B cell (primary cell): ENCODE results near the gene RAB3IL1. TPM values are rescaled to one million over a fixed set of nuclear protein-coding genes. Genes with fewer than 3 reads are reported as not detected.

ENCODE experiments used
- ATAC-seq: fragments of 200-7000 bp; cut with Tn5 transposase; one replicate; pipeline ENCODE4 v1.10.0; 2021; ENCODE audit warnings: low read depth, mild to moderate bottlenecking, moderate number of reproducible peaks, moderate library complexity
- CTCF ChIA-PET: fragments of 350-600 bp; sonication (Branson Sonifier 250); formaldehyde crosslinking; loops from one replicate; lab custom pipeline; 2021; ENCODE audit warnings: antibody characterized with exemption, inconsistent platforms; lab: Charles Lee
- POLR2A ChIA-PET: fragments of 350-600 bp; sonication (Branson Sonifier 250); formaldehyde crosslinking; loops from one replicate; lab custom pipeline; 2021; ENCODE audit warnings: antibody characterized with exemption; lab: Charles Lee
- DNase-seq: peaks from one replicate; pipeline ENCODE4 v3.0.0; 2013
- H2AFZ ChIP-seq: 2 replicates; pipeline ENCODE4 v1.6.1; 2012; ENCODE audit warnings: mild to moderate bottlenecking, low read depth, low read length; ENCODE audit not compliant: insufficient read depth, poor library complexity, severe bottlenecking
- H3K27ac ChIP-seq, 2 donors: 1 replicate in 1 of 2; 2 replicates in 1 of 2; pipeline ENCODE4 v1.5.1; 2012 to 2013; ENCODE audit warnings: low read length in 2 of 2, mild to moderate bottlenecking in 2 of 2, moderate library complexity in 1 of 2
- H3K27me3 ChIP-seq, 4 experiments: fragments of 200-600 bp in 1 of 4; sonication (generic) in 1 of 4; replicated peaks in 1 of 4; 1 replicate in 2 of 4; 2 replicates in 2 of 4; pipeline versions ENCODE4 v1.6.1 to v1.7.0; 2013 to 2016; ENCODE audit warnings: low read length in 3 of 4, mild to moderate bottlenecking in 2 of 4, mixed read lengths in 1 of 4, moderate library complexity in 1 of 4; ENCODE audit not compliant: insufficient read depth in 4 of 4, control insufficient read depth in 3 of 4; ENCODE audit errors: control extremely low read depth in 1 of 4
- H3K36me3 ChIP-seq, 2 experiments: replicated peaks in 1 of 2; 1 replicate in 1 of 2; 2 replicates in 1 of 2; pipeline versions ENCODE4 v1.6.1 to v1.7.1; 2013; ENCODE audit warnings: low read length in 1 of 2; ENCODE audit not compliant: insufficient read depth in 2 of 2, control insufficient read depth in 1 of 2; ENCODE audit errors: control extremely low read depth in 1 of 2, extremely low read depth in 1 of 2
- H3K4me1 ChIP-seq, 2 donors: fragments of 200-600 bp in 1 of 2; sonication (generic) in 1 of 2; 1 replicate in 1 of 2; 2 replicates in 1 of 2; pipeline versions ENCODE4 v1.5.1 to v1.6.1; 2013 to 2017; ENCODE audit warnings: low read length in 2 of 2; ENCODE audit not compliant: control insufficient read depth in 2 of 2, insufficient read depth in 2 of 2
- H3K4me2 ChIP-seq: replicated peaks from 2 replicates; pipeline ENCODE3; 2012; ENCODE audit warnings: mild to moderate bottlenecking, low read depth, low read length; ENCODE audit not compliant: poor library complexity, severe bottlenecking
- H3K4me3 ChIP-seq, 5 experiments: fragments of 200-600 bp in 1 of 5; sonication (generic) in 1 of 5; 1 replicate in 3 of 5; 2 replicates in 2 of 5; pipeline versions ENCODE4 v1.5.1 to v1.7.0; 2011 to 2016; ENCODE audit warnings: low read length in 4 of 5, mild to moderate bottlenecking in 4 of 5, low read depth in 2 of 5, control low read depth in 1 of 5, moderate library complexity in 1 of 5; ENCODE audit not compliant: insufficient read depth in 1 of 5; ENCODE audit errors: control extremely low read depth in 1 of 5, extremely low read depth in 1 of 5
- H3K79me2 ChIP-seq: fragments of 200-600 bp; sonication (generic); one replicate; pipeline ENCODE4 v1.6.0; 2016; ENCODE audit warnings: low read length; ENCODE audit not compliant: control insufficient read depth, insufficient read depth
- H3K9ac ChIP-seq: fragments of 200-600 bp; sonication (generic); 2 replicates; pipeline ENCODE4 v1.6.1; 2017; ENCODE audit warnings: mild to moderate bottlenecking, low read length, moderate library complexity
- H3K9me3 ChIP-seq, 3 donors: one replicate each; pipeline versions ENCODE4 v1.6.1 to v1.7.1; 2013; ENCODE audit warnings: low read length in 2 of 3; ENCODE audit not compliant: control insufficient read depth in 2 of 3, insufficient read depth in 1 of 3; ENCODE audit errors: control extremely low read depth in 1 of 3
- H4K20me1 ChIP-seq: 2 replicates; pipeline ENCODE4 v1.6.0; 2012; ENCODE audit warnings: mild to moderate bottlenecking, low read length; ENCODE audit not compliant: insufficient read depth, control insufficient read depth, poor library complexity, severe bottlenecking
- H3K27ac Mint-ChIP-seq: one replicate; pipeline ENCODE4 v1.8.0; 2021; ENCODE audit warnings: mixed read lengths
- H3K27me3 Mint-ChIP-seq: one replicate; pipeline ENCODE4 v1.8.0; 2021; ENCODE audit warnings: mixed read lengths
- H3K4me1 Mint-ChIP-seq: one replicate; pipeline ENCODE4 v1.8.0; 2021; ENCODE audit warnings: mixed read lengths
- H3K4me3 Mint-ChIP-seq: one replicate; pipeline ENCODE4 v1.8.0; 2021; ENCODE audit warnings: mixed read lengths
- H3K9me3 Mint-ChIP-seq: one replicate; pipeline ENCODE4 v1.8.0; 2022; ENCODE audit warnings: mixed read lengths; ENCODE audit not compliant: insufficient read depth
- CTCF ChIP-seq: fragments of 200-600 bp; IDR thresholded peaks from one replicate; pipeline ENCODE4 v1.8.0; 2022; ENCODE audit warnings: antibody characterized with exemption, mild to moderate bottlenecking
- EZH2 ChIP-seq: IDR thresholded peaks from 2 replicates; pipeline ENCODE4 v1.6.1; 2012; ENCODE audit warnings: borderline replicate concordance, low read depth, mild to moderate bottlenecking, moderate library complexity, low read length; ENCODE audit not compliant: insufficient read depth, poor library complexity, severe bottlenecking
- WGBS: methylation state at CpG from one replicate; pipeline ENCODE4 v1.1.5; 2013; ENCODE audit warnings: missing lambda C conversion rate; ENCODE audit not compliant: insufficient coverage; 5-methylcytosine and 5-hydroxymethylcytosine counted together
- intact Hi-C: fragments of 100-400 bp; cut with micrococcal nuclease; formaldehyde crosslinking; loops from one replicate; pipeline ENCODE4 v1.10.0; 2022
- polyA plus RNA-seq: library from polyadenylated mRNA; depleted of rRNA; stranded (reverse); fragments of >200 nt; gene quantifications from 2 replicates; pipeline ENCODE4 v1.2.3, GENCODE V29; 2012
- total RNA-seq, 2 donors: library from RNA; stranded (reverse); fragments of 120-200 nt in 1 of 2; gene quantifications; 1 replicate in 1 of 2; 2 replicates in 1 of 2; pipeline versions ENCODE4 v1.2.3 to v1.2.4, GENCODE V29; 2013 to 2022

Gene RAB3IL1
- total and polyA plus RNA-seq, 2 donors (not counting 1 experiment from before 2014, with no cell fraction given) = 0.27 TPM; not detected in 1

- Histone ChIP-seq H4K20me1 (peaks cover 33% of the 10 kb centered on the region), H3K4me3 (peak overlapping the region in 1 of 5 experiments; percentile 1), H3K9me3 (no peaks in the 10 kb centered on the region), H3K79me2 (peaks cover 56% of the 10 kb centered on the region), H3K9ac (peak overlapping the region; percentile 1), H3K4me1 (peaks cover 41 to 53% of the 10 kb centered on the region in 2 donors), H3K27ac (peak overlapping the region; percentile 87 to 89), H3K27me3 (no peaks in the 10 kb centered on the region), H3K4me2 (peak overlapping the region; percentile 65), H3K36me3 (peaks cover 0 to 30% of the 10 kb centered on the region in 2 experiments), H2AFZ (no peak overlapping the region)
- Mint-ChIP-seq H3K4me3 (peak overlapping the region; percentile 97), H3K27me3 (no peaks in the 10 kb centered on the region), H3K4me1 (peaks cover 57% of the 10 kb centered on the region), H3K27ac (peak overlapping the region; percentile 99), H3K9me3 (no peaks in the 10 kb centered on the region)
- WGBS = 82% methylated on average over 10 of the region's 12 CpGs
- intact Hi-C loops = loop anchor here (1.0 kb wide), 1 partner anchor 63 kb away; no protein-coding TSS in a partner anchor
- TF ChIP-seq EZH2 (no peak), CTCF (no peak)
- ATAC-seq = no peak
- ChIA-PET POLR2A (interaction anchor here (1.0 to 1.7 kb wide), 4 partner anchors 64 to 120 kb away, joined by 3 to 6 read pairs (median 4); no protein-coding TSS in a partner anchor), CTCF (interaction anchor here (0.9 to 4.6 kb wide), 11 partner anchors 14 to 169 kb away, joined by 3 to 62 read pairs (median 7); partner anchors contain the start of gene BEST1)
- peak; percentile 24 for DNase-seq
Measured at GRCh38 chr11:61962213-61963015, 45.0 kb upstream of the RAB3IL1 start.
